Ishikawa (cell line): ENCODE measurements around the gene ZNF569.

Experiments used
- CEBPB ChIP-seq: IDR thresholded peaks from 2 replicates; pipeline ENCODE4 v1.6.1; 2012
- CREB1 ChIP-seq: IDR thresholded peaks from 2 replicates; pipeline ENCODE4 v1.6.1; 2012; ENCODE audit warnings: low read depth
- EGR1 ChIP-seq: IDR thresholded peaks from 2 replicates; pipeline ENCODE4 v1.6.1; 2012
- EP300 ChIP-seq: IDR thresholded peaks from 2 replicates; pipeline ENCODE4 v1.6.1; 2012; ENCODE audit warnings: borderline replicate concordance
- FOXM1 ChIP-seq: IDR thresholded peaks from 2 replicates; pipeline ENCODE4 v1.6.1; 2012; ENCODE audit warnings: low read depth, borderline replicate concordance
- MAX ChIP-seq: IDR thresholded peaks from 2 replicates; pipeline ENCODE4 v1.6.1; 2012
- NFIC ChIP-seq: IDR thresholded peaks from 2 replicates; pipeline ENCODE4 v1.6.1; 2012
- RAD21 ChIP-seq: IDR thresholded peaks from 2 replicates; pipeline ENCODE4 v1.6.1; 2012; ENCODE audit warnings: low read depth
- REST ChIP-seq: IDR thresholded peaks from 2 replicates; pipeline ENCODE4 v1.6.1; 2012; ENCODE audit warnings: low read depth, mild to moderate bottlenecking
- TAF1 ChIP-seq: IDR thresholded peaks from 2 replicates; pipeline ENCODE4 v1.6.1; 2012; ENCODE audit warnings: low read depth, mild to moderate bottlenecking
- TCF12 ChIP-seq: IDR thresholded peaks from 2 replicates; pipeline ENCODE4 v1.6.1; 2012; ENCODE audit warnings: low read depth
- TEAD4 ChIP-seq: IDR thresholded peaks from 2 replicates; pipeline ENCODE4 v1.6.1; 2012
- USF1 ChIP-seq: IDR thresholded peaks from 2 replicates; pipeline ENCODE4 v1.6.1; 2012
- YY1 ChIP-seq: IDR thresholded peaks from 2 replicates; pipeline ENCODE4 v1.6.1; 2012; ENCODE audit warnings: low read depth
- ZBTB7A ChIP-seq: IDR thresholded peaks from 2 replicates; pipeline ENCODE4 v1.6.1; 2012; ENCODE audit warnings: low read depth

Gene ZNF569

GRCh38 chr19:37466798-37467607, at the start of gene ZNF569:
ZNF569 (minus strand) TSS chr19:37467444; CDS start chr19:37444921, 22,523 bp downstream.
- TF ChIP-seq MAX (peak; percentile 26; the same call in 1 of the 2 replicates), TCF12 (no peak), CREB1 (0 out of 2 replicates have a peak, but pooled peaks have one; percentile 11), USF1 (peak; percentile 24; the same call in 1 of the 2 replicates), REST (no peak), YY1 (peak; percentile 56; the same call in 1 of the 2 replicates)

- no peak for TF ChIP-seq NFIC
- TF ChIP-seq FOXM1, result no peak
- TF ChIP-seq USF1, result no peak
- no peak for TF ChIP-seq EP300
- no peak for TF ChIP-seq CEBPB
- no peak for TF ChIP-seq TEAD4
- TF ChIP-seq REST, result no peak
- no peak for TF ChIP-seq MAX
- TF ChIP-seq EGR1, result no peak
- no peak for TF ChIP-seq ZBTB7A
- TF ChIP-seq TAF1, result no peak
- TF ChIP-seq RAD21, result no peak
- no peak for TF ChIP-seq TCF12
- TF ChIP-seq YY1, result no peak
Measured at GRCh38 chr19:37513397-37513796, 46.2 kb upstream of the ZNF569 start.

GRCh38 chr19:37511821-37512220, 44.6 kb upstream of the ZNF569 start:
- TF ChIP-seq ZBTB7A (no peak), TEAD4 (no peak), TCF12 (no peak), CREB1 (no peak), USF1 (no peak), FOXM1 (no peak), TAF1 (no peak), EP300 (no peak)

- TF ChIP-seq CREB1, result no peak
- no peak for TF ChIP-seq ZBTB7A
- TF ChIP-seq TAF1, result no peak
- TF ChIP-seq EGR1, result no peak
- no peak for TF ChIP-seq CEBPB
- TF ChIP-seq MAX, result no peak
- no peak for TF ChIP-seq YY1
- TF ChIP-seq USF1, result no peak
- TF ChIP-seq REST, result no peak
- TF ChIP-seq FOXM1, result no peak
- TF ChIP-seq NFIC, result no peak
- no peak for TF ChIP-seq TEAD4
- no peak for TF ChIP-seq RAD21
- no peak for TF ChIP-seq EP300
Measured at GRCh38 chr19:37511186-37511585, 43.9 kb upstream of the ZNF569 start.
